ENCODE results near the gene KIF26B.
"Not testable (repeated sequence)": the region's sequence is repeated elsewhere in the genome, so short reads cannot be mapped to it uniquely, and the experiment has no call there.

KIF26B gene

GRCh38 chr1:245390975-245391374 lies 236.2 kb downstream of the KIF26B start:
- no peak for DNase-seq

DNA sequence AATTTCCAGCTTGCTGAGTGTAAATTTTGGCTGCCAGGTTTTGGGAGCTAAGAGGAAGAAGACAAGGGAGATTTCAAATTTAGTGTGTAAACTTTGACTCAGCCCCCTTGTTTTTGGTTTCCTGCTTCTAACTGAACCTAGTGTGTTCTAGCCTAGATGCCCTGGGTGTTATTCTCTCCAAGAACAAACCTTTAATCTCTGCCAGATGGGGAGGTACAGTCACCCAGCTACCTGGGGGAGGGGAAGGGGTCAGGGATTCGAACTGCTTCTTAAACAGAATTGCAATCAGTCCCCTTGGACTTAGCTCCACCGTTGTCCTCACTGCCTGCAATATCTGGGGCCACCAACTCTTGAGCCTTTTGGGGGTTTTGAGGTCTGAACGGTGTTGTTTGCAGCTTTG lies 238.9 kb downstream of the KIF26B start:
- DNase-seq = no peak

DNA sequence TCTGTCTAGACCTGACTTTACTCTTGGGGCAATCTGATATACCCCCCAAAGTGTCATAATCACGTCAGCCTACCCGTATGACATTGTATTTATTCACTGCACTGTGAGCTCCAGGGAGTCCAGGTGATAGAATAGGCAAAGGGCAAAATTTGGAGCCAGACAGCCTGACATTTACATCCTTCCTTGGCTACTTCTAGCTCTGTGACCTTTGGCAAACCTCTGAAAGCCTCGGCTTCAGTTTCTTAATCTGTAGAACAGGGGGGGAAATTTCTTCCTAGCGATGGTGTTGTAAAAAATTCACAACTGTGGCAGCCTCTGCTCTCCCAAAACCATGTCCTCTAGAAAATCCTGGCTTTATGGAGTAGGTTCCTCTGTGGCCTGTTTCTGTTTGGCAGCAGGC lies 240.9 kb downstream of the KIF26B start:
- DNase-seq = no peak

- DNase-seq = peak; percentile 31
These were observed 241.8 kb downstream of the KIF26B start for GRCh38 chr1:245396615-245397014.

- no peak for DNase-seq
These were observed 243.0 kb downstream of the KIF26B start for GRCh38 chr1:245397771-245398170.

- no peak for DNase-seq
These were observed 243.4 kb downstream of the KIF26B start for GRCh38 chr1:245398180-245398579.

GRCh38 chr1:245401881-245402587 lies 247.2 kb downstream of the KIF26B start:
- DNase-seq = no peak

DNA sequence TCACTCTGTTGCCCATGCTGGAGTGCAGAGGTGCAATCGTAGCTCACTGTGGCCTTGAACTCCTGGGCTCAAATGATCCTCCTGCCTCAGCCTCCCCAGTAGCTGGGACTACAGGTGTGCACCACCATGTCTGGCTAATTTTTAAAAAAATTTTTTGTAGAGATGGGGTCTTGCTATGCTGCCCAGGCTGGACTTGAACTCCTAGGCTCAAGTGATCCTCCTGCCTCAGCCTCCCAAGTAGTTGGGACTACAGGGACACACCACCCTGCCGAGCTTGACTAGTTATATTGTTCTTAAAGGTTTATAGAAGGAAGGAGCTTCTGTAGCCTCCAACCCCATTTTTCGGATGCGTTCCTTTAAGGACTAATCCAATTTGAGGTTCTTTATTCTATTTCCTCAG lies 248.2 kb downstream of the KIF26B start:
- DNase-seq = not testable (repeated sequence)

DNA sequence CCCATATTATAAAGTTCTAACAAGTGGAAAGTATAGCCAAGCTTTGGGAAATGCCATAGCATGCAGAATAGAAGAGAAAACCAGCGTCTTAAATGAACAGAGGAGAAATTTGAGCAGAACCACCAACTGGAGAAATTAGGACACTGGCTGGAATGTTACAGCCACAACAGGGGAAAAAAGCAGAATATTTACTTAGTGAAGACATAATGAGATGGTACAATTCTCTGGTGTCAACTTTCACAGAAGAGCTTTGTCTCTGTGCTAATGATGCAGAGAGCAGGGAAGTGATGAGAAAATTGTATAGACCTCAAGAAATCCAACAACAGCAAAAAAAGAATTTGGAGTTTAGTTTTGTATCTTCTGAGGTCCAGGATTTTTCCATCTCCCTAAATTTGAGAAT lies 249.7 kb downstream of the KIF26B start:
- no peak for DNase-seq

- DNase-seq = no peak
These were observed 250.2 kb downstream of the KIF26B start for GRCh38 chr1:245404952-245405351.

DNA sequence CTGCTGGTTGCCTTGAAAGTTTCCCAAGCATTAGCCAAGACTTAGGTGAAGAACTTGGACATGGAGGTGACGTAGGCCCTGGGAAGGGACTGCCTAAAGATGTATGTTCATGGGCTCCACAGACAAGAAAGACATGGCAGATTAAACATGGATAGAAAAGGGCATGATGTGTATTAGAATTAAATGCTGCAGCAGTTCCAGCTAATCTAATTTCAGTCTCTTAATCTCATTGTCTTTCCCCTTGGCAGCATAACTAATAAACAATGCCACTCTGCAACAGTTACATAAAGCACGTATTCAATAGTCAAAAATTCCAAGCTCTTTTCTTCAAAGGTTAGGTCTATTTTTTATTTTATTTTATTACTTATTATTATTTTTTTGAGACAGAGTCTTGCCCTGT lies 251.6 kb downstream of the KIF26B start:
- no peak for DNase-seq

DNA sequence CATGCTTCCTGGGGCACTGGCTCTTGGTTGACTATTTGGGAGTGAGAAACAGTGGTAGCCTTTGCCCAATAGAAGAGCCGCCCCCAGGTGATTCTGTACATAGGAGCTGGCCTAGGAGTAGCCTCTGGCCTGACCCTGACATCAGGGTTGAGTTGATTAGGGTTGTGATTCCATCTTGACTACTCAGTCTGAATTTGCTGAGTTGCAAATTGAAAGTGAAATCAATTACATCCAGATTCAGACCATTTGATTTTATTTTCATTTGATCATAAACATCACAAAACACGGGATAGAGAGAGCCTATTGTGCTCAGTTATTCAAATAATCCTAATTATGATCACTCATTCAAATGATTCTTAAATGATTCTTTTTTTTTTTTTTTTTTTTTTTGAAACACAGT lies 253.2 kb downstream of the KIF26B start:
- no peak for DNase-seq

DNA sequence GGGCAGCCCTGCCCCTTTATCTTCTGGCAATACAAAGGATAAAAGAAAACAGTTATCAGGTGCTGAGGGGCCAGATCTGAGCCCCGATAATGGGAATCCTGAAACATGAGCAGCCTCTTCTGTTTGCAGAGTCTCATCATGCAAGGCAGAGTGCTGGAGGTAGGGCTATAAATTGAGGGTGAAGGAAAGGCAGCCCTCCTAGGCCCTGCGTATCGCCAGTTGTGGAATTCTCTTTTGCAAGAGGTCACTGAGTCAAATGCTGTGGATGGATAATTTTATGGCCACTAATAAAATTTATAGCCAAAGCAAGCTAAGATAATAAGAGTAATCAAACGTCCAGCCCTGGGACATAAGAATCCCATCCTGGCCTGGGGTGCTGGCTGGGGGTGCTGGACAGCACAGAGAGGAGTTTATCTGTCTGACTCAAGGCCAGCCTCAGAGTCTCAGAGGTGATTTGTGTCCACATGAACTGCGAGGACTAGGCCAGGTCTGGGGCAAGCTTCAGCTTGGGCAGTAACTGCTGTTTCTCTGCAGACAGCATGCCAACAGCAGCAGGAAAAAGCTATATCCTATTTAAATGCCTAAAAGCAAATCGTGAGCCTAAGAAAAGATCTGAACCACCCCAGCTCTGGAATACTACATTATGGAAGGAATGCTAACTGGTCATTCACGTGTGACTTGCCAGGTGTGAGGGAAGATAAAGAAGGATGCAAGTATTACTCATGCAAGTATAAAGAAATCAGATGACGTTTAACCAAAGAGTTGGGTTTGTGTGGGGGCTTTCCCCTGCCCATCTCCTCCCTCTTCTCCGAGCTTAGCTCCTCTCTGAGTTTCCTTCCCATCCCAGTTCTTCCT lies 254.8 kb downstream of the KIF26B start:
- no peak for DNase-seq

GRCh38 chr1:245411245-245412036 lies 256.7 kb downstream of the KIF26B start:
- peak; percentile 64 for DNase-seq

DNA sequence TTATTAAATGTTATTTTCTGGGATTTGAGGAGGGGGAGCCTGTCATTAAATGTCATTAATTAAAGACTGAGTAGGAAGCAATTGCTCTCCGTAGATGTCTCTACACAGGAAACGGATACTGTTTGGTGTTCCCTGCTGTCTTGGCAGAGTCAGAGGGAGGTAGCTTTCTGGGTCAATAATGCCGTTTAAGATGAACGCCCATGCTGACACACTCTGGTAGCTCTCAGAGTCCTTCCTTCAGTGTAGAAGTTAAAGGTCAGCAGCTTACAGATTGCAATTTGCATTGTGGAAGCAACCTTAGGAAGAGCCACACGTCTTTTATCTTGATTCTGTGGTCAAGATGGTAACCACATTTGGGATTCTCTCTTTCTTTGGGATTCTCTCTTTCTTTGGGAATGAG lies 257.5 kb downstream of the KIF26B start:
- no peak for DNase-seq

GRCh38 chr1:245416781-245417180 lies 262.0 kb downstream of the KIF26B start:
- peak; percentile 38 for DNase-seq

DNA sequence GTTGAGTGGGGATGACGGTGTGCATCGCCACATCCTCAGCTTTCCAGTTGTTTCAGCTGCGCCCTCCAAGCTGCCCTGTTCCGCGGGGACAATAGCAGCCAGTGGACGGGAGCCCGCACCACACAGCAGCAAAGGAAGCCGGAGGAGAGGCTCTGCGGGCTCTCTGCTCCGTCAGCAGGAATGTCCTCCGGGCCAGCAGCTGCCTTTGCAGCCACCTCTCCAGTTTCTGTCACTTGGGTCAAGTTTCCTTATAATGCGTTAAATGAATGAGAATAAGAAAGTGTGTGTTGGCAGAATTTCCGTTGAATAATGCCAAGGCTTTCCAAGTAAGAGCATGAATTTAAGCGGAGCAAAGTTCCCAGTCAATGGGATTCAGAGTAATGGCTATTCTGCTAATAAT lies 263.3 kb downstream of the KIF26B start:
- no peak for DNase-seq

DNA sequence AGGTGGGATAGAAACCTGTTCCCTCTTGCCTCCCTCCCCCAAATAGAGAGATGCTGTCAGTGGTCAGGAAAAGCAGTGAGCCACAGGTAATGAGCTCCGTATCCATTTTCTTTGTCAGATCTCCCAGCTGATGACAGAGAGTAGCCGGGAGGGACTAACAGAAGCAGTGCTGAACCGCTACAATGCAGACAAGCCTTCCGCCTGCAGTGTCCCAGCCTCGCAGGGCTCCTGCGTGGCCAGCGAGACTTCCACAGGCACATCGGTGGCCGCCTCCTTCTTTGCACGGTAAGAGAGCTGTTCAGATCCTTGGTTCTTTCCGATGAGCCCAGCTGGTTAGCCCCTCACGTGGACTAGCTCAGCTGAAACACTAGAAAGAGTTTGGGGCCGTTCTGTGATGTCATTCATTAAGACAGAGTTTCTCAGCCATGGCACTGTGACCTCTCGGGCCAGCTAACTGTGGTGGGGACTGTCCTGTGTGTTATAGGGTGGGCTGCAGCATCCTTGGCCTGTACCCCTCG lies 264.7 kb downstream of the KIF26B start:
- DNase-seq = no peak

- DNase-seq = no peak
These were observed 265.2 kb downstream of the KIF26B start for GRCh38 chr1:245419989-245420388.

GRCh38 chr1:245420926-245421325 lies 266.1 kb downstream of the KIF26B start:
- DNase-seq = no peak

DNA sequence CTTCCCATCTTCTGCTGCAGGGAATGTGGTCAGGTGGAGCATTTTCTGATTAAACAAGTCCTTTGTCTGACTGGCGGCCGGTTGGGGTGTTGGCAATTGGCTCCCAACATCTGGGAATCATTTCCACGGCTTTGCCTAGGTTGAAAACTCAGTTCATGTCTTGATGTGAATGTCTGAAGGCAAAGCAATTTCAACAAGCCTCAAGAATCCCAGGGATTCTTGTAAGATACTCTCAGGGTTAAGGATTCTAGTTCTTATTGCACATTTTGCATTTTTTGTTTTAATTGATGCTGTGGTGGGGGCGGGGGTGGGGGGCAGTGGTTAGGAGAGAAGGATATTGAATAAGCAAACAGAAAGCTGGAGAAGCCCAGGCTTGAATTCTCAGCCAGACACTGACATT lies 273.9 kb downstream of the KIF26B start:
- DNase-seq = peak; percentile 88

GRCh38 chr1:245431706-245432105 lies 276.9 kb downstream of the KIF26B start:
- DNase-seq = no peak
